GM18951 (cell line): ENCODE data around the gene RGS7.

Source experiments
- POLR2A ChIP-seq: IDR thresholded peaks from 4 replicates; pipeline ENCODE4 v1.6.1; 2011; ENCODE audit warnings: mild to moderate bottlenecking; ENCODE audit not compliant: insufficient read length, insufficient read depth; ENCODE audit errors: extremely low read depth
- in situ Hi-C: fragments of 300-500 bp; cut with MboI; formaldehyde crosslinking; loops from one replicate; pipeline ENCODE4 v1.12.0; 2022; ENCODE audit warnings: low sequenced_read_pairs, mixed read lengths, inconsistent platforms; ENCODE audit not compliant: unreplicated experiment

Gene RGS7

DNA sequence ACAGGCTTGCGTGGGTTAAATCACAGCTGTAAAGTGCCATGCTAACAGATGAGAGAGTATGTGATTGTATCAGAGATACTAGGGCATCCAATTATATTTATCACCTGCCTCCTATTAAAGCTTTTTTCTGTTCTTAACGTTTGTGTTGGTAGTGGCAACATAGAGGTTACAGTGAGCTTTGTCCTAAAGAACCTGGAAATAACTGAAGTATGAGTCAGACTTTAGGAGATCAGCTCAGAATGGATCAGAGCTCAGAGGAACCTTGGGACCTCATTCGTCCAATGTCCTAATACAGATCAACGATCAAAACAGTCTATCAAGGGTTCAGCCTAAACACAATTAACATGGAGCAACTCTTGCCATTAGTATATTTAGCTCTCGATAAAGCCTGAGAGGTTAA is 81.0 kb downstream of the RGS7 start:
- in situ Hi-C loops: no loop called here
- TF ChIP-seq POLR2A: no peak

DNA sequence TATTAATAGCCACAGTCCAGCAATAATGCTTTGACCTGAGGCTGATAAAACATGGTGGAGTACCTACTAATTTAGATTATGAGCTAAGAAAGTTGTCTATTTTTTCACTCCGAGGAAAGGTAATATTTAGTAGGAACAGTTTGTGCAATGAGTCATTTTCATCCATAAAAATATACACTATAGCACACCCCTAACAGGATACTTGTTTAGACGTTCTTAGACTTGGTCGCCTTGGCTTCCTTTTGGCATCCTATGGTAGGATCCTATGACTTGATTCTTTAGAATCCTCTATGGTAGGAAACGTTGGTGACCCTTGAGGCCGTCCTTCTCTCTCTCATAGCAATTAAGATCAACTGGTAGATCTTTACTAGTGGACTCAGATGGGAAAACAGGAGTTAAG is 81.8 kb downstream of the RGS7 start:
- in situ Hi-C loops: no loop called here
- no peak for TF ChIP-seq POLR2A

- TF ChIP-seq POLR2A: no peak
- in situ Hi-C loops: no loop called here
Measured at GRCh38 chr1:241274693-241275092, 82.3 kb downstream of the RGS7 start.

DNA sequence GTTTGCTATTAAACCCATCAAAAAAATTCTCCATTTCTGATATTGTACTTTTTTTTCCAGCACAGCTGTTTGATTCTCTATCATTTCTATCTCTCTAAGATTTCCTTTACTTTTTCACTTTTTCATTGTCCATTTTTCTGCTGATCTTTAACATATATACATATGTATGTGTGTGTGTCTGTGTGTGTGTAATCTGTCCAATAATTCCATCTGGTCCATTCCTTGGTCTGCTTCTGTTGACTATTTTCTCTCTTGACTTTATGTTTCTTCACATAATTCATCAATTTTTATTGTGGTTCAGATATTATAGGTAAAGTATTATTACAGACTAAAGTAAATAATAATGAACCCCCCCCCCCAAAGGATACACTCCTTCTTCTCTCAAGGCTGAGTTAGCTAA is 84.2 kb downstream of the RGS7 start:
- in situ Hi-C loops: no loop called here
- TF ChIP-seq POLR2A: no peak

DNA sequence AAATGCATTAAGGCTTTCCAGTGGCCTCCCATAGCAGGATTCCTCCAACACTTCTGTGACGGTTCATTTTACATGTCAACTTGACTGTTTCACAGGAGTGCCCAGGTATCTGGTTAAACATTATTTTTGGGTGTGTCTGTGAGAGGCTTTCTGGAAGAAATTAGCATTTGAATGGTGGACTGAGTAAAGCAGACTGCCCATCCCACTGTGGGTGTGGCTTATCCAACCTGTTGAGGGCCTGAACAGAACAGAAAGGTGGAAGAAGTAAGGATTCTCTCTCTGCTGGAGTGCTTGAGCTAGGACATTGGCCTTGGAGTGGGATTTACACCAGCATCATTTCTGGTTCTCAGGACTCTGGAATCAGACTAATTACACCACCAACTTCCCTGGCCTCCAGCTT is 85.6 kb downstream of the RGS7 start:
- no peak for TF ChIP-seq POLR2A
- in situ Hi-C loops: no loop called here

DNA sequence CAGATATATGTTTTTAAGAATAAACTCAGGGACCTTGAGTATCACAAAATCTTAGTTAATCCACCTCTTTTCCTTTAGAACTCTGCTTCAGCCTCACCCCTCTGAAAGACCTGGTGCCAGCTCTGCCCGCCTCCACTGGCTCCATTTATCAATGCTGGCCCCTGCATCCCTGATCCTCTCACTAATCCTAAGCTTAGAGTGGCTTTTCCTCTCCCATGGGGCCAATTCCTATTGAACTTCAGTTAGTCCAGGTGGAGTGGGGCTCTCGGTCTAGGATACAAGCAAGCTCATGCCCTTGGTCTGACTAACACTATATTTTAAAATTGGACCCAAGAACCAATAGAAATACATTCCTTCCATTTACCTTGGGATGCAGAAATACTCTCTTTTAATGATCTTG is 87.0 kb downstream of the RGS7 start:
- no peak for TF ChIP-seq POLR2A
- in situ Hi-C loops: no loop called here

DNA sequence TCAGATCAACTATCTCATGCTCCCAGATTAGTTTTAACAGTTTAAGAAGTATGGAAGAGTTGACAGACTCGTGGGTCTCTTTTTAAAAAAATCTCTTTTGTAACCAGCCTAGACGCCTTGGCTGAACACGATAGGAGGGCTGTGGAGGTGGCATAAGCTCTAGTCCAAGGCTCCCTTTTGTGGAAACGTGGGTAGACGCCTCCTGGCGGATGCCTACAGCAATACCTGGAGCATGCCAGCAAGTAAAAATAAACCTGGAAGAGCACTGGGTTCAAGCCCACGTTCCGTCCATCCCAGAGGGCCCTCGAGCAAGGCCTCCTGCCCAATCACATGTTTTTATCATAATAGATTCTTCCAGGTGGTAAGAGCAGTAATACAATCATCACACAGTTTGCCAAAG is 87.9 kb downstream of the RGS7 start:
- in situ Hi-C loops: no loop called here
- no peak for TF ChIP-seq POLR2A

DNA sequence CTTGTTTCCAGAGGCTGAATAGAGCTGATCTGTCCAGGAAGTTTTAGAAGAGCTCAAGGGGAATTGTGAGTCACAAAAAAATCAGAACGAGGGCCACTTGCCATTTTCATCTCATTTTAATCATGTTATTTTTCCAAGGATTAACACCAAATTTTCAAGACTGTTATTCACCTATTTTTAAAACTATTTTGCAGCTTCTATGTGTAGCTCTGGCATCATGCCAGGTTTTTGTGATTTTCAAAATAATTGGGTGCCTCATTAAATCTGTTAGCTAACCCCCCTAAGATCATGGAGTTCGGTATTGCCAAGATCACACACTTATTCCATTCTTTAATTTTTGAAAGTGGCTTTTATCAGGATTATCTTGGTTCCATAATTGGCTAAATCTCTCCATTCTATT is 90.9 kb downstream of the RGS7 start:
- in situ Hi-C loops: no loop called here
- TF ChIP-seq POLR2A: no peak

GRCh38 chr1:241265428-241265827 is 91.6 kb downstream of the RGS7 start:
- in situ Hi-C loops: no loop called here
- TF ChIP-seq POLR2A: no peak

GRCh38 chr1:241263346-241263745 is 93.7 kb downstream of the RGS7 start:
- TF ChIP-seq POLR2A: no peak
- in situ Hi-C loops: no loop called here

GRCh38 chr1:241253471-241253870 is 103.5 kb downstream of the RGS7 start:
- in situ Hi-C loops: no loop called here
- TF ChIP-seq POLR2A: no peak

- in situ Hi-C loops: no loop called here
- no peak for TF ChIP-seq POLR2A
Measured at GRCh38 chr1:241250465-241250864, 106.5 kb downstream of the RGS7 start.

- no peak for TF ChIP-seq POLR2A
- in situ Hi-C loops: no loop called here
Measured at GRCh38 chr1:241240069-241240468, 116.9 kb downstream of the RGS7 start.

DNA sequence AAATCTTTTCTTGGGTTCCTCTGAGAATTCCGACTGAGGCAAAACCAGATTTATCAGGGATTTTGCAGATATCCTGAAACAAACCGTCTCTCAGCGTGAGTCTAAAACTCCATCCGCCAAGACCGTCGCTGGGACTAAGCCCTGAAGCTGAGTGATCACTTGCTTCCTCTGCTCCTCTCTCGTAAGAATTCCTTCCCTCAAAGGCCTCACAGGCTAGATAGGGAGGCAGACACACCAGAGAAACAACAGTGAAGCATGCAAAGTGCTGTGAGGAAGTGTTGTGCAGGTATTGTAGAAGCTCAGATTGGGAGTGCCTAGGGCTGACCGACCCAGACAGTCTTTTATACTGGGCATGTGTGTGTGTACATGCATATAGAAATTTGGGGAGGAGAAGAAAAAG is 119.1 kb downstream of the RGS7 start:
- no peak for TF ChIP-seq POLR2A
- in situ Hi-C loops: no loop called here

DNA sequence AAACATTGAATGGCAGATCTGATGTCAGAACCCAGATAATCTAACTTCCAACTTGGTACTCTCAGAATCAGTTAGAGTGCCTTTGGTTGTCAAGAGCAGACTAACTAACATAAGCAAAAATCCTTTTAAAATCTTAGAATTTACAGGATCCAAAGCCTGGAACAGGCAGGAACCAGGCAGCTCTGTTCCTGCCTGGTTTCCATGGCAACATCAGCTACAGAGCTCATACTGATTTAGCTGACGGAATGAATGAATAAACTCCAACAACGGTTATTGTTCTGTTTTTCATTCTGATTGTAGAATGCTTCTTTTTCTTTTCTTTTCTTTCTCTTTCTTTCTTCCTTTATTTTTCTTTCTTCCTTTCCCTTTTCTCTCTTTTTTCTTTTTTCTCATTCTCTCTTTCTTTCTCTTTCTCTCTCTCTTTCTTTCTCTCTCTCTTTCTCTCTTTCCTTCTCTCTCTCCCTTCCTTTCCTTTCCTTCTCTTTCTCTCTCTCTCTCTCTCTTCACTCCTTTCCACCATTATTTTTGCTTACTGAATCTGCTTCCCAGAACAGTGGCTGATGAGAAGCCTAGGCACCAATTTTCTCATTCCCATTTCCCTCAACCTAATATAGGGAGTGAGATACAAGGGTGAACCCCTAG is 121.6 kb downstream of the RGS7 start:
- in situ Hi-C loops: no loop called here
- TF ChIP-seq POLR2A: no peak
